HG03442 (cell line): ENCODE results near the gene ZNF462.
"Not testable (repeated sequence)": the region's sequence is repeated elsewhere in the genome, so short reads cannot be mapped to it uniquely, and the experiment has no call there.

Experiments
- ATAC-seq: cut with Tn5 transposase; IDR thresholded peaks from one replicate; pipeline ENCODE4 v1.9.1; 2021; ENCODE audit warnings: mild to moderate bottlenecking, moderate library complexity; ENCODE audit not compliant: unreplicated experiment

ZNF462 gene

DNA sequence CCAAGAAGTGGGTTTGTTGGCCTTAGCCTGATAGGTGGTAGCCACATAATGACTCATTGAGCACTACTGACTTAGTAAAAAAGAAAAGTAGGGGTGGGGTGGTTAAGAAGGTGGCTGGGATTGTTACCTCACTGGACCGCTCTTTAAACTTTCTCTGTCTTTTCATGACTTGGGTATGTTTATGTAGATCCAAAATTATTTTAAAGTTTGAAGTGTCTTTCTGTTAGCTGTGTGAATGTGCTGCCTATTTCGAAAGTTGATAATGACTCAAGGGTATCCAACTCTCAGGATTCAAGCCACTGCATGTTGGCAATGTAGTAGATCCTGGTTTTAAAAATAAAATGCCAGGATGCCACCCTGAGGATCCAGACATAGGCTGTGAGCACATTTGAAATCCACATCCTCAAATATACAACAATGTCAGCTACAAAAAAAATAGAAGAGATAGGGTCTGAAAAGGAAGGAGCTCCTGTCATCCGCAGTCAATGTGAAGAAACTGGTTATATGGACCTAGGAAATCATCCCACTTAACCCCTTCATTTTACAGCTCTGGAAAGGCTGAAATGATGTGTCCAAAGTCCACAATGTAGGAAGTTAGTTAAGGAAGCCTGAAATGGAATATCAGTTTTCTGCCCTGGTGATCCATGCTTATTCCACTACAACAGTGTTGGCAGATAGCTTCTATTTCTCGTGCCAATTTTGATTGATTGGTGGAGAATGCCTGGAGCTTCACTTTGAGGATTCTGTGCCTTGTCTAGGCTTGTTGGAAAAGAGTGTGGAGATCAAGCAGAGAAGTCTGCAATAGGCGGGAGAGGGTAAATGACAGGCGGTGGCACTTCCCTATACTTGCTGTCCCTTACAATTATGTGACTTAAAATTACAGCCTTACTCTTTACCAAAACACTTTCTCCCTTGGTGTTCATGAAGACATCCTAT is 23.4 kb downstream of the ZNF462 start:
- no peak for ATAC-seq

DNA sequence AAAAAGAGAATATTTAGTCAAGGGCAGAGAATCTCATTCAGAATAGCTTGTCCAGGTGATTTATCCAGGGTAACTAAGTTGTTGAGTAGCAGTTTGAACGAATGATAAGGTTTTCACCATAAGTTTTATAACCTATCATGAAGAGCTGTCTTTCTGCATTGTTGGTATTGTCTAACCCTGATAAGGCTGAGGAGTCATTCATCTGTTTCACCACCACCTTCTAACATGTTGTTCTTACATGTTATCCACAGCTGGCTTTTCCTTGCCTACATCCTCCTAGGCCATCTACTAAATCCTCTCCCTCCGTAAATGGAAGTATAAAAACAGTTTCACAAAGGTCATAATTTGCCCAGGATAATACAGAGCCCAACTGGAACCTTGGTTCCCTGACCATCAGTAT is 24.1 kb downstream of the ZNF462 start:
- no peak for ATAC-seq

DNA sequence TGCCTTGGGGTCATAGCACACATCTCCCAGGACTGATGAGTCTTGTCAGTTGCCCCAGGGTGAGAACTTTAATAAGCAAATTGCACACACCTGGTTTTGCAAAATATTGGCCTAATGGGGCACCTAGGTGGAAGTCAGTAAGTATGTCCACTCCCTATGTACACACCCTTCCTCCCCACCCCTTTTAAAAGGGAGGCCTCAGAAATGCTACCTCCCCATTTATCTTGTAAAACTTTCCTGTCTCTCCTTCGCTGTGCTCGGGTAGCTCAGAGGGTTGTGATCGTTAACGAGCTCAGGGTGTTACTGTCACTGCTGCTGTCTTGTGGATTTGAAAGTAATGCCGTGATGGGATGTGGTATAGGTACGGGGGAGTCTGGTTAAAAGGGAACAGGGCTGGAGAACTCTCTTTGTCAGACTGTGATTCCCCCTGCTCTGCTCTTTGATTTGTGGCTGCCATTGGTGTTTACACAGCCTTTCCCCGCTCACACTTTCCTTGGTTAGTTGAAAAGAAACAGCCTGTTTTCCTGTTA is 26.2 kb downstream of the ZNF462 start:
- ATAC-seq = no peak

DNA sequence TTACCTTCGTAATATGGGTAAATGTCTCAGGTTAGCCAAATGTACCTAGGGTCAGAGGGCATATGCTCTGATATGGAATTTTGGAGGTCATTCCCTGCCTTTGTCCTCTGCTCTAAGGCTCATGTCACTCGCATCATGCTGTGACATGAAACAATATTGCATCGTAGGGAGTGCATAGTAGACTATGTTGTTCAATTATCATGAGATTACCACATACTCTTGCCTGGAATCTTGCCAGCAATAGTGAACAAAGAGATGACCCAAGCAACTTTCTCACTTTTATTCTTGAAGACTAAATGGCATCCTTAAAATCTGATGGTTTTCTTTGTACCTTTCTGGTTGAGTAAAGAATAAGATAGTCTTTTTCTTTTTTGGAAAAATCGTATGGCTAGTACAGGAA is 27.6 kb downstream of the ZNF462 start:
- ATAC-seq = no peak

DNA sequence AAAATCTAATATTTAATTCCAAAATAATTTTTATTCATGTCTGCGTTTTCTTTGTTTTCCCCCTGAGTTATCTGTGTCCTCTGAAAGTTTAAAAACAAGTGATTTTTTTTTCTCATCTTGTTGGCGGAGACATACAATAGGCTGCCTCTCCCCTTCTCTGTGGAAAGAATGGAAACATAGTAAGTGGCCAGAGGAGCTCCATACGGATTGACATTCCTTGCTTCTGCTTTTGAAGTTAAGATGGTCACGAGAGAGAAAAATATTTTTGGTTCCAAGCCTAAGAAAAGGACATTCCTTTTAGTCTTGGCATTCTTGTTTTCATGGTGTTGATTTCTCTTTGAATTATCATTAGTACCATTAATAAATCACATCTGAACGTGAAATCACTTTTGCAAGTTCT is 28.3 kb downstream of the ZNF462 start:
- ATAC-seq = no peak

DNA sequence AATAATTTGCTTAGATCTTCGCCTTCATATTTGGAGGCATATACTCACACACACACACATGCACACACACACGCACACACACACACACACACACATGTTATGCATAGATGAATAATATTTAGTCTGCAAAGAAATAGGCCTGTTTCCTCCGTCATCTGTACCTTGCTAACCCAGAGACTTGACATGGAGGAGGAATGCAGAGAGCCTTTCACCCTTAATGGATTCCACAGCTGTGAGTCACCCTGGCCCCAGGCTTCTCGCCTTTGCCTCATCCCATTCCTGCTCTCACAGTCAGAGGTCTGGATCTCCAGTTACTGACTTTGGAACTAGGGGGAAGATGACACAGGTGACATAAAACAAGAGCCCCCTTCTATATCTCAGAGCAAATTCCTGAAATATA is 29.7 kb downstream of the ZNF462 start:
- no peak for ATAC-seq

DNA sequence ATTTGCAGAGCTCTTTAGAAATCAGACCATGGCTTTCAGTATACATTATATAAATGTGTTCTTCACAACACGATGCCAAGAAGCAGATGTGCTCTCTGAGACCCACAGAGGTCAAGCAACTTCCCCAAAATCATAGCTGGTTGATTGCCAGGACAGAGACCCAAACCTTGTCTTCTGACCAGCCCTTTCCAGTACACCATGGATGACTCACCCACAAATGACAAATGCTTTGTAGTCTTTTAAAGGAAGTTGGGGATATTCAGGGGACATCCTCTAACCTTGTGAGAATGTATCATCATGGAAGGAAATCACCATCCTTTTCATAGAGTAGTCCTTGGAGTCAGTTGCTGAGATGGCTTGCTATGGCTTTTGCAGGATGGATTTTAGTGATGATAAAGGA is 30.1 kb downstream of the ZNF462 start:
- no peak for ATAC-seq

DNA sequence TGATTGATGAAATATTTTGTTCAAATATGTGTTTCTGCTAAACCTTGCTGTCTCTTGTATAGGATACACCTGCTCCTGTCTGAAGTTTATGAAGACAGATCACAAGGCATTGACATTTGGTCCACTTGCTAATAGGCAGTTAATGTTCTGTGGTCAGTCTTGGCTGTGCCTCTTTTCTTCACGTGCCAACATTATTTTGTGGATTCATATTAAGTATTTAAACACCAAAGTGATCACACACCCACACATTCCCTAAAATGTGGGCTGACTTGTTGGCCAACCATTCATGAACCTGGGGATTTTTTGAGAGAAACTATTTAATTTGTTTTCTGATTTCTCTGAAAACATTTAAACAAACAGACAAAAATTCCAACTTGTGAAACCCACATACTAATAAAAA is 33.7 kb downstream of the ZNF462 start:
- no peak for ATAC-seq

DNA sequence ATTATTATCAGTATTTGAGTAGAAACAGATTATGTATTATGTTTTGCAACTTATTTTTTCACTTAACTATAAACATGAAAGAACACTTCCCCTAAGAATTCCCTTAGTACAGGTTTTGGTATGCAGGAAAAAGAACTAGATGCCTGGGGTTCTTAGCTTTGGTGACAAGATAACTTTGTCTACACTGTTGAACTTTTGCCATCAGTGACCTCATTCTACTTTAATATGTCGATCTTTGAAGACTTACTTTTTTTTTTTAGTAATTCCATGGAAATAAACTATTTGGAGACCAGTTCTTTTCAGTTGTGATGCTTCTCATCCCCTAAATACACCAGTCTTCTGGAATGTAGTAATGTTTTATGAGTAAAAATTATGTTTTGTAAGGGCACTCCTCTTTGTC is 34.3 kb downstream of the ZNF462 start:
- no peak for ATAC-seq

DNA sequence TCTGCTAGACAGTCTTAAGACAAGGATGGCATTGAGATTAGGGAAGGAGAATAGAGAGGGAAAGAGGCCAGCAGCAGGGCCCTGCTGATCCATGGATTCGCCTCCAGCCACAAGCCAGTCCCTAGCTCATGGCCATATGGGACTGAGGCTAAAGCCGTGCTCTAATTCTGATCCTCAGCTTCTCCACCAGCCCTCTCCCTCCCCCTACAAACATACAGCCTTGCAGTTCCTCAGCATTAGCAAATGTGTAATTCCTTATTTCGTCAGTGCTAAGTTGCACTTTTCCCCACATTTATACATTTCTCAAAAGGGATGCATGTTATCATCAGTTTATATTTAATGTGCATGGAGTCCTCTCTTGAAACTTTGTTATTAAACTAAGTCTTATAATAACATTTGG is 34.8 kb downstream of the ZNF462 start:
- ATAC-seq = no peak

DNA sequence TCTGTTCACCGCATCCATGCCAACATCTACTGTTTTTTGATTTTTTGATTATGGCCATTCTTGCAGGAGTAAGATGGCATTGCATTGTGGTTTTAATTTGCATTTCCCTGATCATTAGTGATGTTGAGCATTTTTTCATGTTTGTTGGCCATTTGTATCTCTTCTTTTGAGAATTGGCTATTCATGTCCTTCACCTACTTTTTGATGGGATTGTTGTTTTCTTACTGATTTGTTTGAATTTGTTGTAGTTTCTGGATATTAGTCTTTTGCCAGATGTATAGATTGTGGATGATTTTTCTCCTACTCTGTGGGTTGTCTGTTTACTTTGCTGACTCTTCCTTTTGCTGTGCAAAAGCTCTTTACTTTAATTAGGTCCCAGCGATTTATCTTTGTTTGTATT is 37.6 kb downstream of the ZNF462 start:
- not testable (repeated sequence) for ATAC-seq

DNA sequence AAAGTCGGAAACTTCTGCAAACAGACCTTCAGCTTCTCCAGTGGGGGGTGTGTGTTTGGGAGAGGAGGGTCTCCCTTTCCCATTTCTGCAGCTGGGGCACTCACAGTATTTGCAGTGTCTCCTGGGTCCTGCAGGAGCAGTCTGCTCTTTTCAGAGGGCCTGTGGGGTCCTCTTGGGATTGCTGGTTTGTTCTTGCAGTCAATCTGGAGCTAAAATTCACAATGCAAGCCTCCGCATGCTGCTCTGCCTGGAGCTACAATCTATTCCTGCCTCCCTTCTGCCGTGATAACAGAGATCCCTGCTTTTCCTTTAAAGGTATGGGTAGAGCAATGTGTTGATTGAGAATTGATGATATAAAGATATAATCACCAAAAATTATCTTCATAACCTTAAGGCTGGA is 43.2 kb downstream of the ZNF462 start:
- no peak for ATAC-seq

DNA sequence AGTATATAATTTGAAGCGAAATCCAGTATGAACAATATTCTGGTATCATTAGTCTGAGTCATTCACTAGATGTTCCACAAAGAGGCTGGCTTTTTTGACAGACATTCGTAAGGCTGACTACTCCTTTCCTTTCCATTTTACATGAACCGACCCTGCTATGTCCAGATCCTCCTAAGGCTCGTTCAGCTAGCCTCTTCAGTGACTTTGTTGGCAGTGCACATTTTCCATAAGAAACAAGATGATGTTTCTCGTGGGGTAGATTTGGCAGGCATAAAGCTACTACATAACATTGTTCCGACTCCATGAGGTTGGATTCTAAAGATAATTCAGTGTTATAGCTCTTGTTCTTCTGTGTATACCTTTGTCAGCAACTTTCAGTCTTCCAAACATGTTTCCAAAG is 49.0 kb downstream of the ZNF462 start:
- ATAC-seq = no peak

DNA sequence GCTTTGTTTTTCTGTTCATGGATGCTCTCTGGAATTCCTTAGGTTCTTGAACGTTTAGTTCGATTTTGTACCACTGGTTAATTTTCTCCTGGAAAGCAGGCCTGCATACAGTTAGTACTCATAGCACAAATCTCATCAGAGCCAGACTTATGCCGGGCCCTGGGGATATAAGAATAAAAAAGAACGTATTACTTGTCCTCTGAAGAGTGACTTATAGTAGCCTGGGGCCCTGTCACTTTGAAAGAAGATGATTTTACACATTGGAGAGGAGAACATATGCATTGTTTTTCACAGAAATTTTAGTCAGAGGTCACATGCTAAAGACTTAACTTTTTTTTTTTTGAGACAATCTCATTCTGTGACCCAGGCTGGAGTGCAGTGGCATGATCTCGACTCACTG is 50.3 kb downstream of the ZNF462 start:
- ATAC-seq = no peak

DNA sequence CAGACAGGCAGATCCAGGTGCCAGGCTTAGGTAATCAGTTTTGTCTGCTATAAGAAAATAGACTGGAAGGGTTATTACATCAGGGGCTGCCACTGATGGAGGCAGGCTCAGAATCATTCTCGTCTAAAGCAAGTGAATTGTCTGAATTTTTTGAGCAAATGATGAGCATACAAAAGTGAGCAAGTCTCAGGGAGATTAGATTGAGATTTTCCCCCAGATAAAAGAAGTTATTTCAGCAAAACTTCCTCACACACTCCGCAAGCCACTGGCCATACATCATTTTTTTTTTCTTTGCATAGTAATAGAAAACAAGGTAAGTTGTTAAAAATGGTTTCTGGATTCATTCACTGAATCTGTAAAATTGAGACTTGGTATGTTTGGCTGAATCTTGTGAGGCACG is 52.9 kb downstream of the ZNF462 start:
- no peak for ATAC-seq

DNA sequence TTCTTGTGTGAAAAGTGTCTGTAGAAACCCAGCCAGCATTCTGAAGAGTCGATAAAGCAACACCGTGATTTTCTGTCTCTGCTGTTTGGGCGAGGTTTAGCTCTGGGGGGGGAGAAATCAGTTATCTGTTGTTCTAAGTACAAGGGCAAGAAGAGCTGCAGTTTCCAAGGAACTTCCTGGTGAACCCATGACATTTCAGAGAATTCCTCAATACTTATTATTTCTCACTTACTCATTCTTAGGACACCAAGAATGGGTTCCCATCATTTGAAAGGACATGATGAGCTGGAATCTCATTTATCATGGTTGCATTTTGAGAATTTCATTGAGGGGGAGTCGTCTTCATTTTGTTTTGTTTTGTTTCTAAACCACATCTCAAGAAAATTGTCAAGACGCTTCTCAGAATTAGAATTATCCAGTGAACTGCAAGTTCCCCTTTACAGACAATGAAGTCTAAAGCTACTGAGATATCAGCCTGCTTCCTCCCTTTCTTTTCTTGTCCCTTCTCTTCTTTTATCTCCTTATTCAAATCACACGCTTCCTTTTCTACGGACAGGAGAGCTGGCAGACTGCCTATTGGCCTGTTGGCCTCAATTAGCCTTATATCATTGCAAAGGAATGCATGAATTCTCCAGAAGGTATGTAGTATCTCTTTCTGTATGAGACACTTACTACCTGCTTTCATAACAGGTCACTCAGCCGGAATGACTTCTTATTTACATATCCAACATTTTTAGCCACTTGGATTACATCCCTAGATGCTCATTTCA is 53.7 kb downstream of the ZNF462 start:
- no peak for ATAC-seq

DNA sequence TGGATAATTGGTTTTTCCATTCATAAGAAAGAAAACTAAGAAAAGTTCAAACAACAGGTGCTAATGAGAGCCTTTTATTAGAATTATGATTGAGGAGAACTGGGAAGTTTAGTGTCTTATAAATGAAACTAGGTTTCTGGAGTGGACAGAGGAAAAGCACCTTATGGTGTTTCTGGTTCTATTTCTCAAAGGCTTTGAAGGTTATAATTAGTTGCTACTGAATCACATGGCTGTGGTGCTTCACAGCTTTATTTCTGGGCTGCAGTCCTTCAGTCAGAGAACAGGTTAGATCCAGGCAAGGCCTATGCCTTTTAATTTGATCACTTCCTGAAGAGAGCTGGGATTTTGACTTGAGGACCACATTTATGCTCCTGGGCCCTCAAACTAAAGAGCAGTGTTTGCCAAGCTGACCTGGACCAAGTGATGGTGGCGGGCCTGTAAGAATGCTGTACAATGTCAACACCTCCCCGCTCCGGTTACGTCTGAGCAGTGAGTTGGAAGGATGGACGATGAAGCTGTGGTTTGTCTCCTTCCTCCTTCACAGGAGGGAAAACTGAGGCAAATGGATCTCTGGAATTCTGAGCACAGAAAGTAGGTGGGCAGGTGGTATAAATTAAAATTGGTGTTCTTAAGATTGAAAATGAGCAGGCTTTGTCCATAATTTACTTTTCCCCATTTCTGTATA is 56.0 kb downstream of the ZNF462 start:
- no peak for ATAC-seq

DNA sequence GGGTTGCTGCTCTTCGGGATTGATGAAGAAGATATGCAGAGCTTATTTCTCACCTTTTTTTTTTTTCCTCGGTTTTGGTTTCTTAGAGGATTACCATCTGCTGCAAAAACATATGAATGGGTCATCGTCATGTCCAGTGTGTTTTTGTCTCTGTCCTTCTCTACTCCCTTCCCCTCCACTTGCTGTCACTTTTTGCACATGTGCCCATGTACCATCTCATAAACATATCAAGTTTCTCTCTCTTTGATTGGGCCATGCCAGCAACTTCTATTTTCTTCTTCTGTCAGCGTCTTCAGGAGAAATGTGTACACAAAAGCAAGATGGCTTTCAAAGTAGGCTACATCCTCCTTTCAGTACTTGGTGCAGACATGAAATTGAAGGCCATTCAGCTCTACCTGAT is 57.1 kb downstream of the ZNF462 start:
- ATAC-seq = no peak

DNA sequence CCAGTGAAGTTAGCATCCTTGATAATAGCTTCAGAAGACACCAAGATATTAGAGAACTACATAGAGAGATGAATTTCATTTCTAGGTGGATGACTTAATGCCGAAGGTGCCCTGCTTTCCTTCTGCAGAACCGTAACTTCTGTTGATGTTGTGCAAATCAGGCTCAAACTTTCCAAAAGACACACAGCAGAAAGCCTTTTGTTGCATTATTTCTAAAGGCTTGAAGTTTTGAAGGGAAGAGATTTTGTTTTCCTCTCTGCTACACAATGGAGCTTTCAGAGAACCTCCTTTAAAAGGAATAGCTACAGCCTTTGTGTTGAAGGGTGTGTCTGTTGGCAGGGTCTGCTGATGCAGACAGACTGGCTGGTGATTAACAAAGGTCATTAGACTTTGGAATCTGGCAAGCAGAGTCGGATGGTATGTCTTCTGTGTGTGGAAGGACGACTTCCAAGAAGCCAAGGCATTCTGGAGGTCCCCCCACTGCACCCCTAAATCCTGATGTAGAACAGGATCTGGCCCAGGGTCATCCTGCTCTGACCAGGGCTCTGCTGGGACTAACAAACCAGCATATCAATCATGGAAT is 57.8 kb downstream of the ZNF462 start:
- no peak for ATAC-seq

DNA sequence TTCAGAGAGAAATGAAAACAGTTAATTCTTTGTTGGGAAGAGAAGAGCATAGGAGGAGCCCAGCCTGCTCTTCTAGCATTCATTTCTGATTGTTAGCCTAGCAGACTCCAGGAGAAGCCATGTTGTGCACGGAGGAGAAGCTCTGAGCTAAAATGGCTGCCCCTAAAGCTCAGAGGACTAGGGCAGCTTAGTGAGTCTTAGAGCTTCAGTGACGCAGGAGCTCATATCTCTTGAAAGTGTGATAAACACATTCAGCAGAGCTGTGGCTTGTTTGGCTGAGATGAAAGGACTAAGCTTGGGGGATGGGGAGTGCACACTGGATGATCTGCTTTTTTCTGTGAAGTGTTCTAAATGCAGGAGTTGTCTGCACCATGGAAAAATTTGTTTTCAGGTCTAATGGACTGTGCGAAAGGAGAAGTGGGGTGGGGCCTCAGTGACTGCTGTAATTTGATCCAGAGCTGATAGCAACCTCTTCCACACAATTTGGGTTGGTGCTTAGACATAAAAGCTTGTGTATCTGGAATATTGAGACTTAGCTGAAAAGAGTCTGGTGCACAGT is 58.5 kb downstream of the ZNF462 start:
- ATAC-seq = no peak

DNA sequence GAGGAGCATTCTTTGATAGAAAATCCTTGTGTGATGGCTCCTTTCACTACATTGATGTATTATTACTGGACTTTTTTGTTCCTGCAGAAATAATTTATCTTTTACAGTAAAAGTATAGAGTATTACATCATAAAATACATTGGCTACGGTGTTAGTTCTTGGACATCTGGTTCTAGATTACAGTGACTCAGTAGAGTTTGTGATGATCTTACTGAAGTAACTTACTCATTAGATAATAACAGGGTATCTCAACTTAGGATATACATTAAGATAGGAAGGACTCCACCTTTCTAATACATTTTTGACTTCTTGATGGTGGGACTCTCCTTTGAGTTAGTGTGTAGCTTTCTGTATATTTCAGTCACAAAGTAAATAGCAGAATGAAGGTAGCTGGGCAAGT is 59.1 kb downstream of the ZNF462 start:
- ATAC-seq = no peak
